Caco-2 (cell line): ENCODE data around the gene ATRIP. TPM values are rescaled to one million over a fixed set of nuclear protein-coding genes. Genes with fewer than 3 reads are reported as not detected.

ENCODE experiments used
- Bru-seq: library from RNA; stranded (reverse); fragments of 400-500 nt; gene quantifications from one replicate; lab custom pipeline; 2021; lab: Mats Ljungman, UMichigan
- BruChase-seq, 2 experiments: library from RNA; stranded (reverse); fragments of 400-500 nt; gene quantifications; one replicate each; lab custom pipeline; 2021; lab: Mats Ljungman, UMichigan
- BruUV-seq: library from RNA; stranded (reverse); fragments of 400-500 nt; replicated peaks from 2 replicates; lab custom pipeline; 2021; lab: Mats Ljungman, UMichigan
- CTCF ChIA-PET: fragments of 300-600 bp; sonication (Branson Sonifier 250); formaldehyde crosslinking; loops from one replicate; lab custom pipeline; 2022; ENCODE audit warnings: antibody characterized with exemption; lab: Charles Lee
- POLR2A ChIA-PET: fragments of 300-600 bp; sonication (Branson Sonifier 250); formaldehyde crosslinking; loops from one replicate; lab custom pipeline; 2022; ENCODE audit warnings: antibody characterized with exemption; lab: Charles Lee
- DNase-seq, 2 experiments: peaks; one replicate each; pipeline versions ENCODE4 v3.0.0 to v3.0.0-alpha.2; 2020 to 2022
- H3K27me3 ChIP-seq: replicated peaks from 2 replicates; pipeline ENCODE4 v1.6.0; 2011; ENCODE audit warnings: low read length; ENCODE audit not compliant: control insufficient read depth, insufficient read depth
- H3K36me3 ChIP-seq: 2 replicates; pipeline ENCODE4 v1.5.1; 2011; ENCODE audit warnings: low read length; ENCODE audit not compliant: control insufficient read depth, insufficient read depth
- H3K4me1 ChIP-seq: fragments of 250-450 bp; sonication (Bioruptor Pico); 2 replicates; pipeline ENCODE4 v1.5.1; 2020; ENCODE audit warnings: mild to moderate bottlenecking
- H3K4me3 ChIP-seq: 2 replicates; pipeline ENCODE4 v1.5.1; 2011; ENCODE audit warnings: low read depth, mild to moderate bottlenecking, control low read depth, low read length
- H3K9me3 ChIP-seq: fragments of 250-450 bp; sonication (Bioruptor Pico); 2 replicates; pipeline ENCODE4 v1.5.1; 2020; ENCODE audit warnings: mild to moderate bottlenecking, moderate library complexity
- H3K27ac Mint-ChIP-seq: one replicate; pipeline ENCODE4 v1.8.0; 2022; ENCODE audit warnings: mixed read lengths; ENCODE audit not compliant: unreplicated experiment
- H3K27me3 Mint-ChIP-seq: one replicate; pipeline ENCODE4 v1.8.0; 2022; ENCODE audit warnings: mixed read lengths; ENCODE audit not compliant: insufficient read depth, unreplicated experiment
- H3K36me3 Mint-ChIP-seq: one replicate; pipeline ENCODE4 v1.8.0; 2022; ENCODE audit warnings: mild to moderate bottlenecking, mixed read lengths; ENCODE audit not compliant: insufficient read depth, unreplicated experiment
- H3K4me1 Mint-ChIP-seq: one replicate; pipeline ENCODE4 v1.8.0; 2022; ENCODE audit warnings: low read depth, mixed read lengths; ENCODE audit not compliant: unreplicated experiment
- H3K4me3 Mint-ChIP-seq: one replicate; pipeline ENCODE4 v1.8.0; 2022; ENCODE audit warnings: mild to moderate bottlenecking, moderate library complexity, mixed read lengths; ENCODE audit not compliant: unreplicated experiment
- H3K9me3 Mint-ChIP-seq: one replicate; pipeline ENCODE4 v1.8.0; 2022; ENCODE audit warnings: mixed read lengths; ENCODE audit not compliant: unreplicated experiment
- CTCF ChIP-seq, 2 experiments: fragments of 200-600 bp in 1 of 2; IDR thresholded peaks; 1 replicate in 1 of 2; 2 replicates in 1 of 2; pipeline versions ENCODE4 v1.5.1 to v1.8.0; 2011 to 2022; ENCODE audit warnings: antibody characterized with exemption in 1 of 2, control low read depth in 1 of 2, inconsistent platforms in 1 of 2, low read depth in 1 of 2, low read length in 1 of 2, mild to moderate bottlenecking in 1 of 2, moderate library complexity in 1 of 2; ENCODE audit not compliant: insufficient read depth in 1 of 2, severe bottlenecking in 1 of 2, unreplicated experiment in 1 of 2
- intact Hi-C: fragments of 100-400 bp; cut with micrococcal nuclease; formaldehyde crosslinking; loops from one replicate; pipeline ENCODE4 v1.10.0; 2022; ENCODE audit not compliant: unreplicated experiment
- long read RNA-seq: library from polyadenylated mRNA; stranded (forward); transcript quantifications from one replicate; pipeline ENCODE4 v2.0.0, GENCODE V29; 2022
- total RNA-seq: library from RNA; stranded (reverse); gene quantifications from 2 replicates; pipeline ENCODE4 v1.2.3, GENCODE V29; 2022

The ATRIP gene
- total RNA-seq (14.4 and 15.9 TPM in 2 replicates), Bru-seq, nascent RNA (percentile 66 among the genes with signal in this experiment), BruChase-seq, experiment 1, labeled RNA remaining after a 2-hour chase (percentile 67 among the genes with signal in this experiment), BruChase-seq, experiment 2, labeled RNA remaining after a 6-hour chase (percentile 63 among the genes with signal in this experiment)
- long read RNA-seq, full-length matches to known transcripts: 7 of 12 reads
- long read RNA-seq, partial matches to known transcripts: 4 of 12 reads
- long read RNA-seq, other reads (novel, unspliced or antisense): 1 of 12 reads

DNA sequence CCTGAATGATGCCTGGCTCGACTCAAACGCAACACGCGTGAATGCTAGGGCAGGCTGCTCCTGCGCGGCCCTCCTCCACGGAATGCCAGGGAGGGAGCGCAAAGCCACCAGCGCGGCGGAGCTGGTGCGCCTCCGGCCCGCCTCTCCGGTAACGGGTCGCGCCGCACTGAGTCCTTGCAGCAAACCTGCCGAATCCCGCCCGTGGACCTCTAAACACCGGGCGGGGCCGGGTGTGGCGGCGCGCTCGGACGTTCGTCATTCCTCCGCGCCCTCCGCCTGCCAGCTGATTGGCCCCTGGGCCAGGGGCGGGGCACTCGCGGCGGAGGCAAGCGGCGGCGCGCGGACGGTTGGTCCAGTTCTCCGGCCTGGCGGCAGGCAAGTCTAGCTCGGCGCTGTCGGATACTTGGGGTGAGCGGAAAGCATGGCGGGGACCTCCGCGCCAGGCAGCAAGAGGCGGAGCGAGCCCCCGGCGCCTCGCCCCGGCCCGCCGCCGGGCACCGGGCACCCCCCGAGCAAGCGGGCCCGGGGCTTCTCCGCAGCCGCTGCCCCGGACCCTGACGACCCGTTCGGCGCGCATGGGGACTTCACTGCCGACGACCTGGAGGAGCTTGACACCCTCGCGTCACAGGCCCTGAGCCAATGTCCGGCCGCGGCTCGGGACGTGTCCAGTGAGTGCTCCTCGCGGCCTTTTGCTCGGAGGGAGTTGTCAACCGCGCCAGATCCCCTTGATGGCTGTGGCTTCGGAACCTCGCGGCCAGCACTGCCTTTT is at the start of gene ATRIP:
TSS of gene ATRIP (plus strand) at position 313 of the 769 bp plus-strand sequence. CDS start at position 422, 109 bp downstream.
- H3K4me1 ChIP-seq: peaks cover 11% of the 10 kb centered on the region; the same call in 1 of the 2 replicates
- Mint-ChIP-seq H3K4me1 (peaks cover 26% of the 10 kb centered on the region), H3K9me3 (no peaks in the 10 kb centered on the region), H3K36me3 (peaks cover 64% of the 10 kb centered on the region), H3K27ac (peak within 1 kb of the TSS; percentile 89), H3K27me3 (no peaks in the 10 kb centered on the region), H3K4me3 (peak within 1 kb of the TSS; percentile 95)
- peak within 1 kb of the TSS; percentile 87 for H3K4me3 ChIP-seq
- ChIA-PET CTCF (interaction anchor here (0.6 to 2.8 kb wide), 7 partner anchors 11 to 192 kb away, joined by 3 to 44 read pairs (median 8); partner anchors contain the start of gene PFKFB4), POLR2A (interaction anchor here (0.6 to 2.5 kb wide), 16 partner anchors 10 to 780 kb away, joined by 3 to 21 read pairs (median 6); partner anchors contain the start of genes CDC25A and PFKFB4)
- H3K27me3 ChIP-seq: no peaks in the 10 kb centered on the region
- no peak for TF ChIP-seq CTCF (IDR thresholded peaks at IDR 0.05; ENCODE audit: insufficient read depth in 1 of 2, low read depth in 1 of 2, low read length in 1 of 2, severe bottlenecking in 1 of 2, unreplicated experiment in 1 of 2)
- peak; percentile 91 to 96 for DNase-seq
- no peaks in the 10 kb centered on the region for H3K9me3 ChIP-seq
- intact Hi-C loops: loop anchor here (2.0 kb wide), 1 partner anchor 110 kb away; the partner anchor contains the start of gene PFKFB4
- no TSS peak for BruUV-seq
- no peaks in the 10 kb centered on the region; the same call in 1 of the 2 replicates for H3K36me3 ChIP-seq

DNA sequence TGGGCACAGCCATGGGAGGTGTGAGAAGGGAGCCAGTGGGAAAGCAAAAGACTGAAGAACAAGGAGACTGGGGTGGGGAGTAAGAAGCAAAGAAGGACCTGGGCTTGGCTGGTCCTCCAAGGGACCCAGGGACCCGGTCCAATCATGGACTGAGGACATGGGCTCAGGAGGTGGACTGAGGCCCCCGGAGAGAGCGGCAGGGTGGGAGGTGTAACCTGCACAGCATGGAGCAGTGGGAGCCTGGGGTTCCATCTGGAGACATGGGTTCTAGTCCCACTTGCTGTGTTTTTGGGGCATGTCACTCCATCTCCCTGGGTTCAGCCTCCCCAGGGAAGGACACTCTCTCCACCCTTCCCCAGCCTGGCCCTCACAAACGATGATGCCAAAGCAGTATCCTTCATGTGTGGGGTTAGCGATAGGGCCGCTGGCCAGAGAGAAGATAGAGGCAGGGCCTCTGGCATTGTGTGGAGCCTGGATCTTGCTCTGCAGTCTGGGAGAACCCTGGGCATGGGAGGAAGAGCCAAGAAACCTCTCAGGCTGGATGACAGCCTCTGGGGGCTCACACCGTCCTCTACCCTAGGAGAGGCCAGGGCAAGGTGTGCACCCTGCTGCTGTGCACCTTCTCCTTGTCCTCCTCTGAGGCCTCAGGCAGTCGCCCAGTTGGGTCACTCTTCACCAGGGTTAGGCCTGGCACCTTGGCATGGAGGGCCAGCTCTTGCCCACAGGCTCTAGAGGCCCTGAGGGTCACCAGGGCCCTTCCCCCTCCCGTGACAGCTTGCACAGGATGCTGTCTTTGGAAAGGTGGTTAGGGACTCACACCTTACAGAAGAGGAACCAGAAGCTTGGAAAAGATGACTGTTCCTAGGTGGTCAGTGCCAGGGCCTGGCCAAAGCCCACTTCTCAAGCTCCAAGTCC is 48.5 kb upstream of the ATRIP start:
- Mint-ChIP-seq H3K27ac (peak overlapping the region; percentile 67), H3K27me3 (no peaks in the 10 kb centered on the region), H3K4me3 (no peak overlapping the region), H3K4me1 (peaks cover 11% of the 10 kb centered on the region), H3K36me3 (peaks cover 33% of the 10 kb centered on the region), H3K9me3 (no peaks in the 10 kb centered on the region)
- DNase-seq: no peak
- no peaks in the 10 kb centered on the region for H3K4me1 ChIP-seq
- no peaks in the 10 kb centered on the region; the same call in none of the 2 replicates for H3K36me3 ChIP-seq
- POLR2A ChIA-PET: no interaction called here
- CTCF ChIA-PET: interaction anchor here (1.2 to 12.8 kb wide), 3 partner anchors 37 to 124 kb away, joined by 4 to 405 read pairs (median 5); partner anchors contain the start of genes CCDC51 and TMA7
- no TSS peak for BruUV-seq
- no peaks in the 10 kb centered on the region for H3K27me3 ChIP-seq
- no peak for TF ChIP-seq CTCF (IDR thresholded peaks at IDR 0.05; ENCODE audit: insufficient read depth in 1 of 2, low read depth in 1 of 2, low read length in 1 of 2, severe bottlenecking in 1 of 2, unreplicated experiment in 1 of 2)
- no peak overlapping the region for H3K4me3 ChIP-seq
- H3K9me3 ChIP-seq: no peaks in the 10 kb centered on the region
- intact Hi-C loops: no loop called here
